GM20431 (cell line): ENCODE results near the gene LTBP3.

ENCODE experiments used
- in situ Hi-C: fragments of 300-500 bp; cut with MseI, MboI; formaldehyde crosslinking; loops from one replicate; pipeline ENCODE4 v1.15.0; 2020; ENCODE audit warnings: low sequenced_read_pairs; ENCODE audit not compliant: unreplicated experiment

The LTBP3 gene

DNA sequence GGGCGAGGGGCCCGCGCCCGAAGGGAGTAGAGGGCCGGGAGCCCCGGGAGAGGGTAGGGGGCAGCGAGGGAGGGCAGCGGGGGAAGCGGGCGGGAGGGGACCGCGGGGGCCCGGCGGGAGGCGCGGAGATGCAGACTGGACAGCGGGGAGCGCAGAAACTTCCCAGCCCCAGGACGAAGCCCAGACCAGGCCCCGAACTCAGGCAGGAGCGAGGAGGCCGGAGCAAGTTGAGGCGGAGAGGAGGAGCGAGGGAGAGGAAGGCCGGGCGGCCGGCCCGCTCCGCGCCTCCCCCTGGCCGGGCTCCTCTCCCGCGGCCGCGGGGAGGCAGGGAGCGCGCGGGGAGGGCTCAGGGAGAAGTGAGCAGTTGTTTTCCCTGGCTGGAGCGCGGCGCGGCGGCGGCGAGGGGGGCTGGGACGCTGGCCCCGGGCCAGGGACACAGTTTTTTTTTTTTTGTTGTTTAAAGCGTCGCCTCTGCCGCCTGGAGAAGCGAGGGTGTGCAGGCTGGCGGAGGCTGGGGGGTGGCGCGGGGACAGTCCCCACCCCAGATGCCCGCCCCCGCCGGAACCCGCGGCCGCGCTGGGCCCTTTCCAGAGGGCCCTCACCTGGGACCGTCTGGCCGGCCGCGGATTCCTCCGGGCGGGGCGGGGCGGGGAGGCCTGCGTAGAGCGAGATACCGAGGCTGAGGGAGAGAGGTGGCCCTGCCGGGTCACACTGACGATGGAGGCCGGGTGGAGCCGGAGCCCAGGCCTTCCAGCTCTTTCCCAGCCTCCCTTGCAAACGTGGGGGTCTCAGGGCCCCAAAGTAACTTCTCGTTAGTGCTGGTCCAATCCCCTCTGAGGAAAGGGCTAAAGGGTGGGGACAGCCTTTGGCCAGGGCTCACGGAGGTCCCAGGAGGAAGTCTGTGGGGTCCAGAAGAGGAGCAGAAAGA lies at the start of gene LTBP3:
Gene LTBP3 (minus strand): TSS at position 358 of the 928 bp plus-strand sequence. CDS start 400 bp downstream, outside the sequence.
- in situ Hi-C loops, result no loop called here

DNA sequence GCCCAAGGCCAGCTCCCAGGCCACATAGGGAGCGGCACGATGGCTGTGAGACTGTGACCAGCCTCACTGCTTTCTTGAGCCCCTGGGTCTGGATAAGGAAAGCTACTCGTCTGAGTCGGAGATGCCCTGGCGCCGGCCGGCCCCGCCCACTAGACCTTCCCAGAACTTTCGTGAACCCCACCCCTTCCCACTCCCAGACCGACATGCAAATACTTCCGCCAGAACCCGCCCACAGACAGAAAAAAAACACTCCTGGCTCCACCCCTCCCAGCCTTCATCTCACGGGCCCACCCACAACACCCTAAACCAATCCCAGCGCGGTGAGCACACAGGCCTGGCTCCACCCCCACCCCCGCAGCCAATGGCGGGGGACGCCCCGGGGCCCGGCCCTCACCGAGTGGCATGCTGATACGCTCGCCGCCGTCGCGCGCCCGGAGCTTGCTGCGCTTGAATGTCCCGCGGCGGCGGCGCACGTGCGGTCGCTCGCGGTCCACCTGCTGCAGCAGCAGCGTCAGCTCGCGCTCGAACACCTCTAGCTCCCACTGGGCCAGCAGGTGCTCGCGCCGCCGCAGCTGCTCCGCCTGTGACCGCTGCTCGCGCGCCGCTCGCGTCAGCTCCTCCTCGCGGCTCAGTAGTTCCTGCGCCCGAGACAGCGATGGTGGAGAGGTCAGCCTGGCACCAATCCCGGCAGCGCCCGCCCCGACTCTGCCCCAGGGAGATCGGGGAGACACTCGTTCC lies 48.9 kb upstream of the LTBP3 start:
- in situ Hi-C loops, result no loop called here

DNA sequence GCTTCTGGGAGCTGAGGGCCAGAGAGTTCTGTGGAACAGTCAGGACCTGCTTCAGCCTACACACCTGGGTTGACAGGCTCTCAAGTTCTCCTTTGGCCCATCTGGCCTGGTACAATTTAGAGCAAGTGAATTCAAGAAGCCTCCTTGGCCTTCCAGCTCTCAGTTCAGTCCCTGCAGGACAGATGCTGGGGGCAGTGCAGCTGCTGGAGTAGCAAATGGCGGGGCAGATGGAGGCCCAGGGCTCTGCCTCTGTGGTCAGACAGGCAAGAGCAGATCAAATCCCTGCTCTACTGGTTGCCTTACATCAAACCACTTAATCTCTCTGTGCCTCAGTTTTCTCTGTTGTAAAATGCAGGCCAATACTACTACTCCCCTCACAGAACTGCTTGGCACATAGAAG lies 46.1 kb upstream of the LTBP3 start:
- in situ Hi-C loops, result no loop called here

DNA sequence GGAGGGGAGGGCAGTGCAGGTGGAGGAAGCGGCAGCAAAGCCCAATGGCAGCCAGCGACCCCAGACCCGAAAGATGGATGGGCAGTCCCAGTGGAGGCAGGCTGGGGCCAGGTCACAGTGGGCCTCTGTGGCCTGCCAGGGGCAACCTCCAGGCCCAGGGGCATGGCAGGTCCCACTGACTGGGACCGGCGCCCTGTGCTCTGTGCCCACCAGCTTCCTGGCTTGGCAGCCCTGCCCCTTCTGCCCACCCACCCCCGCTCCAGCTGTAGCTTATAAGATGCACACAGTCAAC lies 41.7 kb upstream of the LTBP3 start:
- in situ Hi-C loops, result no loop called here

DNA sequence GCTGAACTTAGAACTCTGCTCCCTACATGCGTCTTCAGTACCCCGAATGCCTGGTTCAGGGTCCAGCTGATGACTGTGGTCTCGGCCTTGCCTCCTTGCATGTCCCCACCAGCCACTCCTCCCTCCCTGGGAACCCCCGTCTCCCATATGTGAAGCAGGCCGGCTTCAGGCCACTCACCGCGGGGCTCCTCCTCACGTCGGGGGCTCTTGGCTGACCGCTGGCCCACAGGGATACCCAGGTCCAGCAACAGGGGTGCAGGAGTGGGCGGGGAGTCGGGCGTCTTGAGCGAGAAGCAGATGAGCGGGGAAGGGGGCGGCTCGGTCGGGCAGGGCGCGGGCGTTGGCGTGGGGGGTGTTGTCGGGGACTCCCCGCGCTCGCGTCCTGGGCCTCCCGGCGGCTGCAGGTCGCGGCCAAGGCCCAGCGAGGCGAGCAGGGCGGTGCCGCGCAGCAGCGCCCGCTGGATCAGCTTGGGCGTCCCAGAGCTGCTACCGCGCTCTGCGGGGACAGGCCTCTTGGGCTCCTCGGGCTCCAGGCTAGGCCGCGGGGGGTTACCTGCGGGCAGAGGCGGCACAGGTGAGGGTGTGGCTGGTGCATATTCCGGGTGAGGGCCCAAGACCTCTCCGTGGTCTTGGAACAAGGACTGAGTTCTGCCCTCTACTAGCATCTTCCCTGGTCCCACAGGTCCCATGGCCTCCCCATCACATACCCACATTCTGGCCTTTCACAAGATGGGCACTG lies 41.2 kb upstream of the LTBP3 start:
- in situ Hi-C loops, result no loop called here

DNA sequence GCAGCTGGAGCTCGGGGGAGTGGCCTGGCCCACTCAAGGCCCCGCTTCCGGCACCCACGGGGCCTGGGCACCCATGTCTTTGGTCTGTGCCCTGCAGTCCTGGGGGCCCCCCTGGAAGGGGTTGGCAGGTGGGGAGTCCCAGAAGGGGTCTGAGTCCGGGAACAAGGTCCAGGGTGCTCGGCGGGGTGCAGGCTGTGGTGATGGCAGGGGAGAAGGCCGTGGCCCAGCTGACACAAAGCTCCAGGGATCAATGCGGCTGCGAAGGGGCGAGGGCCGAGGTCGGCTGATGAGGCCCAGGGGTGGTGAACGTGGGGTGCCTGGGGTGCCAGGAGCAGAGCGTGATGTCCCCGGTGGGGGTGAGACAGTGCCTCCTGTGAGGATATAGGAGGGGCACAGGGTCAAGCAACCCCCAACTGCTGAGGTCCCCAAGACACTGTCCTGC lies 40.1 kb upstream of the LTBP3 start:
- in situ Hi-C loops, result no loop called here

DNA sequence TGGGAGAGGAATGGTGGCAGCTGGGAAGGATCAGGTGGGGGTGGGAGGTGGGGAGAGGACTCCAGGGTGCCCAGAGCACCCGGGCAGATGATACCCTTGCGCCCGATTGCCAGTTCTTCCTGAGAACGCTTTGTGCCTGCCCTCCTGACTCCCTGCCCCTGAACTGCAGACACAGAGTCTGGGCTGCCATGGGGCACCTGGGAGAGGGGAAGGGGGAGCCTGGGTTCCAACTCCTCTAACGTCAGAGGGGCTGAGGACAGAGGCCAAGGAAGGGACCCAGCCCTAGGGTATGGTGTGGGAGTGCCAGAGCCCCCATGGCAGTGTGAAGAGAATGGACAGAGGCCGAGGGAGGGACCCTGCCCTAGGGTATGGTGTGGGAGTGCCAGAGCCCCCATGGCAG lies 38.4 kb upstream of the LTBP3 start:
- in situ Hi-C loops, result no loop called here

DNA sequence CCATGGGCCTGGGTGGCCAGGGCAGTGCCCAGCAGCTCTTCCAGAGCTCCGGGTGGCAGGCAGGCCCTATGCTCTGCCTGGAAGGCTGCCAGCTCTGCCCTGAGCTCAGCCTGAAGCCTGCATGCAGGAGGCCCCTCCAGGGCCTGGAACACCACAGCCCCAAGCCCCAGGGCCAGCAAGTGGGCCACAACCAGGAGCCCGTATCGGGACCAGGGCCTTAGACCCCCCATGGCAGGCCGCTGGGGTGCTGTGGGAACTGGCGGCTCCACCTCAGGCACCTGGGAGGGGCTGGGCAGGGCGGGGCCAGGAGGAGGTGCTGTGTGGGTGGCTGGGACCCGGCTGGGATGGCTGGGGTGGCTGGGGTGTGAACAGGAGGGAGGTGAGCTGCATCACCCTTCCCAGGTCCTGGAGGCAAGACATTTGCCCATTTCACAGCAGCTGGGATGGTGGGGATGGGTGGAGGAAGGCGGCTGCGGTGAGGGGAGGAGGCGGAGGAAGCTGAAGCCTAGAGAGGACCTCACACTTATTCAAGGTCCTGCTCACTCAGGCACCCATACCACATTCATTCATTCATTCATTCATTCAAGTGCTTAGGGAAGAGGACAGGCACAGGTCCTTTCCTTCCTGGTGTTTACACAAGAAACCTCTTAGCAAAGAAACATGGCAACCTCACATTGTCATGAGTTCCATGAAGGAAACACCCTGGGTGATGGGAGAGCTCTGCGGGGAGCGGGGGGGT lies 37.6 kb upstream of the LTBP3 start, which contains the start of gene KCNK7:
Gene KCNK7 (minus strand): TSS at position 258 of the 739 bp plus-strand sequence. CDS start 28 bp downstream, at position 230.
- in situ Hi-C loops, result no loop called here

DNA sequence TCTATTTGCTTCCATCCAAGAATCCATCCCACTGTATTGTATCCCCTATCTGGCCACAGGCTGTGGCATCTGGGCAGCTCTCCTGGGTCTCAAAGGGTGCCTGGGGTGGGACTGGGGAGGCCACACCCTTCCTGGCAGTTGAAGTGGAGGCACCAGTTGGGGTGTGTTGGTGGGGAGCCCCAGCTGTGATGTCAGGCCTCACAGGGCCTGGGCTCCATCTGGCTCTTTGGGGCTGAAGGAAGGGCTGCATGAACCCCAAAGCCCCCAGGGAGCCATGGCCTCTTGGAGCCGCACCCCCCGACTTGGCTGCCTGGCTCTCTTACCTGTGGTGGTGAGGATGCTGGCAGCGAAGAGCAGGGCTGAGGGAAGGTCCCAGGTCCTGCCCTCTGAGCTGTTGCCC lies 37.0 kb upstream of the LTBP3 start:
- in situ Hi-C loops, result no loop called here

DNA sequence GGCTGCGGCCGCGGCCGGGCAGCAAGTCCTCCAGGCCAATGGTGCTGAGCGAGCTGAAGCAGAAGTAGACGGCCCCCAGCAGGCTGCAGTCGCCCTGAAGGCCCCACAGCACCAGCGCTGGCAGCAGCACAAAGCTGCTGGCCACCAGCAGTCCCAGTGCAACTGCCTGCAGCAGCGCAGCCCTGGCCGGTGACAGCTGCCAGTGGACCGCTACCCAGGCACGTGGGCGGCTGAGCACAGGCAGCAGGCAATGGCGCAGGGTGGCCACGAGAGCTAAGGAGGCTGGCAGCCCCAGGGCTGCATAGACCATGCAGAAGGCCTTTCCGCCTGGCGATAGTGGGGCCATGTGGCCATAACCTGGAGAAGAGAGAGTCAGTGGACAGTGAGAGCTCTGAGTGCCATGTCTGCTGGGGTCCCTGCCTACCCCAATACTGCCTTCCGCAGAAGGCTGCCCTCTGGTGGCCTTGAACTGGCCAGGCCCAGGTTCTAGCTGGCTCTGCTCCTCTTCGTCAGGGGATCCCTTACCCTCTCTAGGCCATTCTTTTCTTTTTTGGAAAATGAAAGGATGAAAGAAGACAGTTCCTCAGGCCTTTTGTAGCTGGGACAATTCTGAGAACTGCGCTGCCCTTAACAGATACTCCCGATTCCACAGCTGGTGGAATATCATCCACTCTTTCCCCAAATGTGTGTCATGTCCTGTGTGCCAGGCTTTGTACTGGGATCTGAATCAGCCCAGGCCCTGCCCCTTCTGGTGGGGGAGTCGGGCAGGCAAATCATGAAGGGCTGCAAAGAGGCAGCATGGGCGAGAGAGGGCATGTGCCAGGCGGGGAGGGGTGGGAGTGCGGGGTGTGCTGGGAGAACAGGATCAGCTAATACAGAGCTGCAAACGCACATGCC lies 35.6 kb upstream of the LTBP3 start:
- in situ Hi-C loops, result no loop called here

DNA sequence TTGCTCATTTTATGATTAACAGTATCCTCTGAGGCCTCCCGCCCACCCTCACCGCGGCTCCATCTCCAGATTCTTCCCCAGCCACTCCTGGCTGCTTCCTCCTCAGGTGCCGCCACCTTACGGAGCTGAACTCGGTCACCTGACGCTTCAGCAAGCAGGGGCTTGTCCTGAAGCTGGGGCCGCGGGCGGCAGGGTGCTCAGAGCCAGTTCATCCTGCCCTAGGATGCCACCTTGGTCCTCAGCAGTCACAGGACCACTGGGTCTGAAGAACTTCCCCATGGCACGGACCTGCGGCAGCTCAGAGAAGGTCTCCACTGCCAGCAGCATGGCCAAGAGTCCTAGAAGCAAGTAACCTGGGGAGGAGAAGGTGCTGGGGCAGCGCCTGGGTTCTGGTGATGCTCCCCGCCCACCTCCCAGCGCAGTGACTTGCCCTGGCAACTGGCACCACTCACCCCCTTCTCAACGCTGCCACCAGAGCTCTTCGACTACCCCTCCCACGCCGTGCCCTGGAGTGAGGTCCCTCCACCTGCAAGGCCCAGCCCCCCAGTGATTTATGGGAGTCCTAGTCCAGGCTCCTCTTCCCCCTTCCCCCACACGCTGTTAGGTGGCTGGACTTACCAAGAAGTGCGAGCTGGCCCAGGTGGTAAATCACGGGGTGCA lies 34.8 kb upstream of the LTBP3 start:
- in situ Hi-C loops, result no loop called here

DNA sequence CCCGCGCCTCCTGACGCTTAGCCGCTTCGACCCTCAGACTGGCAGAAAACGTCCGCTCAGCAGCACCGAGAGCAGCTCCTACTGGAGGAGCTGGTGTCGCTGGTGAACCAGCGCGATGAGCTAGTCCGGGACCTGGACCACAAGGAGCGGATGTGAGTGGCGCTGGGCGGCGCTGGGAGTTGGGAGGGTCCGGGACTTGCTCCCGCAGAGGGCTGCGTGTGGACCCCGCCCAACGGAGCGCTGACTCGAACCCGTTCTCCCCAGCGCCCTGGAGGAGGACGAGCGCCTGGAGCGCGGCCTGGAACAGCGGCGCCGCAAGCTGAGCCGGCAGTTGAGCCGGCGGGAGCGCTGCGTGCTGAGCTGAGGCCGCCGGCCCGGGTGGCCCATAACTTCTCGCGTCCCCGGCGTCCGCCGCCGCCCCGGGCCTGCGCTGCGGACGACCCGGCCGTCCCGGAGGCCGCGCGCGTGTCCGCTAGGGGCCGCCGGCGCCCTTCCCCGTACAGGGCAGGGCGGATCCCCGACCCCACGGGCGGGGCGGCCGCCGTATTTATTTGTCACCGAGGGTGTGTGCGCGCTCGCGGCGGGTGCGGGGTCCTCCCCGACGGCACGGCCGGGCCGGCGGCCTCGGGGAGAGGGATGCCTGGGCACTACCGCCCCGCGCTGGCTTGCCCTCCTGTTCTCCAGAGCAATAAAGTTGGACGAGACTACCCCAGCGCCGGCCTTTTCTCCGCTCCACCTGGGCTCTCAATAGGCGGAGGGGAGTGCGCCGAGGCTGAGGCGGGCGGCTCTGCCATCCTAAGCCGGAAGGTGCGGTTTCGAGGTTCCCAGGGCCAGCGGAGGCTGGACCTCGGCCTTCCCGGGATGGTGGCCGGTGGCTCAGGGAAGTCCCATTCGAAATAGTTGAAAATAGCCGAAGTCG lies 34.0 kb upstream of the LTBP3 start:
- in situ Hi-C loops, result no loop called here

DNA sequence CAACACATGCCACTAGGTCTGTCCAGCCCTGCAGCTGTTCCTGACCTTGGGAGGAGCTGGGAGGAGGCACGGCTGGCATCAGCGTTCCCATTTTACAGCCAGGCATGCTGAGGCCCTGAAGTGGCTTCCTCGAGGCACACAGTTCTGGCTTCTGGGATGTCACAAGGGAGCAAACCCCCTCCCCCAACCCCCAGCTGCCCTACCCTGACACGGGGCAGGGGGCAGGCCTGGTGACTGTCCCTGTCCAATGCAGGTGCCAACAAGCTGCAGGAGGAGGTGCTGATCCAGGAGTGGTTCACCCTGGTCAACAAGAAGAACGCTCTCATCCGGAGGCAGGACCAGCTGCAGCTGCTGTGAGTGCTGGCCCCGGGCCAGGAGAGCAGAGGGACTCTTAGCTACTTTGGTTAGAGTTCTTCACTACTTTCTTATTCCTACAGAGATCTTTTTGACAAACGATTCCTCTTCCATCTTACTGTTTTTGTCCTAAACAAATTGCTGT lies 32.1 kb upstream of the LTBP3 start:
- in situ Hi-C loops, result no loop called here

DNA sequence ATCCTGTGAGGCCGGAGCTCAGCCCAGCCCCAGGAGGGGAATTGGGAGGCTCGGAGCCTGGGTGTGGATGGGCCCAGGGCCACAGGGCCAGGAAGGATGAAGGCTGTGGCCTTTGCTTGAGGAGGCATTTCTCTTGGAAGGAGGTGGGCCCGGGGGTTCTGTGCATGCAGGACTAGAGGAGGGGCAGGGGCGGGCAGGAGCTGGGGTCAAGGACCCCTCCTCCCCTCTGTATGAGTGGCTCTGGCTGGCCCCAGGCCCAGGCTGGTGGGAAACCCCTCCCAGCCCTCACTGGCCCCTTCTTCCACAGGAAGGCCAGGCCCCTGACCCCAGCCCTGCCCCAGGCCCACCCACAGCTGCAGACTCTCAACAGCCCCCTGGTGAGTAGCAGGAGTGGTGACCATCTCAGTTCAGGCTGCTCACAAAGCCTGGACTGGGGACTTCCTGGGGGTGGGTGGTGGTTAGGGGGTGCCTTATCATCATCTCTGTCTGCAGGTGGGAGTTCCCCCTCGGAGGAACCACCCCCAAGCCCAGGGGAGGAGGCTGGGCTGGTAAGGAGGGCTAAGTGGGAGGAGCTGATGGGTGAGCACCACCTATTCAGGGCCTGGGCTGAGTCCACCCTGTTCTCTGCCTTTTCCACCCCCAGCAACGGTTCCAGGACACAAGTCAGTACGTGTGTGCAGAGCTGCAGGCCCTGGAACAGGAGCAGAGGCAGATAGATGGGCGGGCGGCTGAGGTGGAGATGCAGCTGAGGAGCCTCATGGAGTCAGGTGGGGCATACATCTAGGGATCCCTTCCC lies 31.5 kb upstream of the LTBP3 start:
- in situ Hi-C loops, result no loop called here

DNA sequence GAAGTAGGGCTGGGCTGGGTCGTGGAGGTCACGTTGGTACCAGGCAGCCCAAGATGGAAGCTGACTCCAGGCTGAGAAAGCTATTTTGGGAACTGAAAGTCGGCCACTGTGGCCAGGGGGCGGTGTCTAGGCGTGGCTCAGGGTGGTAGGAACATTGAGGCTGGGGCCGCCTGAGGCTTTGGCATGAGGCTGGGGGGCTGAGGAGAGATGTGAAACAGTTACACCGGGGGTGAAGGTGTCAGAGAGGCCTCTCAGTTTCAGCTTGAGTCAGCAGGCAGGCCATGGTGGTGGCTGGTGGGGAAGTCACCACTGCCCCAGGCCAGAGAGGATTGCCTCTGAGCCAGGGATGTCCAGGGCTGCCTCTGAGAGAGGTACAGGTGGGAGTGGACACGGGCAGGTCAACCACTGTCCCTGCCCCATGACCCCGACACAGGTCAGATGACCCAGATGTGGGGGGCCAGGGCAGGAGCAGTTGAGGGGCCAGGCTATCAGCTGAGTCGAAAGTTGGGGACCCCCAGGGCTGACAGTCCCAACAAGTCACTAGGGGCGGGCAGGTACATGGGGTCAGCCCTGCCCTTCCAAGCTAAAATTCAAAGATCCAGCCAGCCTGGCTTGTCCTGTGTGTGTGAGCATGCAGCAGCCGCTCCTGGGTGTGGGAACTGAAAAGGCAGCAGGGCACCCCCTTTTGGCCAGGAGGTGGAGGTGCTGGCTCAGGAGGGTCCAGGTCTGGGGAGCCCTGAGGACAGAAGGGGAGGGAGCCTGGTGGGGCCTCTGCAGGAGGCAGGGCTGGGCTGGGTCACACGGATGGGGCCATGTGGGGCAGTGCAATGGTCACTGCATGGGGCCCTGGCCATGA lies 30.3 kb upstream of the LTBP3 start:
- in situ Hi-C loops, result no loop called here

DNA sequence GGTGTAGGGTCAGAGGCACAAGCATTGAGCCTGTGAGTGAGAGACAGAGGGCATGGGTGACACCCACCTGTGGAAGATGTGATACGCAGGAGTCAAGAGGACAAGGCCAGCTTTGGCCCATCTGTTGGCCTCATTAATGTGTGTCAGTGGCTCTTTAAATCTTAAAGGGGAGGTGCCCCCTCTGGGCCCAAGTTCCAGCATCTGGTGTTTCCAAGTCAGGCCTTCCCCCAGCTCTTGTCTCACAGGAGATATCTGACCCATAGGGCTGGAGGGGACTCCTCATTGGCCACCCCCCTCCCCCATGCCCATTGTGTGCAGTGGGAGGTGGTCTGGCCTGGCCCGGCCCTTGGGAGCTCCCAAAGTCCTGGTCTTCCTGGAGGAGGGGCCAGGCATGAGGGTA lies 28.5 kb upstream of the LTBP3 start:
- in situ Hi-C loops, result no loop called here
